Vagina (tissue), 2 donors: Measurements from ENCODE around the gene INPP5F.

Experiments used
- CTCF ChIP-seq, 3 experiments: fragments of 450-650 bp in 2 of 3; fragments of 200-600 bp in 1 of 3; sonication (generic) in 1 of 3; IDR thresholded peaks; one replicate each; pipeline ENCODE4 v1.5.1; 2017 to 2019; ENCODE audit warnings: antibody characterized with exemption in 3 of 3, mild to moderate bottlenecking in 2 of 3, moderate library complexity in 2 of 3
- POLR2AphosphoS5 ChIP-seq, 2 donors: sonication (generic); formaldehyde crosslinking; IDR thresholded peaks; one replicate each; pipeline ENCODE4 v1.9.0; 2017; ENCODE audit warnings: antibody characterized with exemption in 2 of 2, mild to moderate bottlenecking in 2 of 2, low read depth in 1 of 2; ENCODE audit not compliant: insufficient read depth in 1 of 2

DNA sequence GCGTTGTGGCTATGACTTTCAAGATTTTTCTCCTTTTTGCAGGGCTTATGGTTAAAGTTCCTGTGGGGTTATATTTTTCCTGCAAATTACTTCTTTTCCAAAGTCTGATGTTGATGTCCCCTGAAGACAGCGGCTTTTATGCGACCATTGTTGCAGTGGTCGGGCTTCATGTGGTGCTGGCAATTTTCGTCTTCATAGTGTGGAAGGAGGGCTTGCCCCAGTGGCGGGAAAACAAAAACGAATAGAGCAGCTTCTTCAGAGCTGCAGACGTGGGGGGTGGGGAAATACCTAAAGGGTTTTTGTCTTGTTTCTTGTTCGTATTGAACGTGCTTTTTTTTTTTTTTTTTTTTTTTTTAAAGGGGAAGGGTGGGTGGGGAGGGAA, 93.0 kb downstream of the INPP5F start:
- TF ChIP-seq CTCF (IDR thresholded peaks at IDR 0.05) = no peak
- no peak for TF ChIP-seq POLR2AphosphoS5 (IDR thresholded peaks at IDR 0.05; ENCODE audit: insufficient read depth in 1 of 2, low read depth in 1 of 2)
